Liver (tissue), 9 donors: ENCODE data around the gene DFFB. TPM values are rescaled to one million over a fixed set of nuclear protein-coding genes. Genes with fewer than 3 reads are reported as not detected.

Source experiments
- DNase-seq: peaks from one replicate; pipeline ENCODE4 v3.0.0-alpha.2; 2017; ENCODE audit warnings: low spot score
- H3K27ac ChIP-seq, 2 donors: one replicate each; pipeline ENCODE4 v1.7.0; 2013; ENCODE audit warnings: inconsistent platforms in 2 of 2, low read length in 2 of 2, control low read depth in 1 of 2, low read depth in 1 of 2, mild to moderate bottlenecking in 1 of 2
- H3K27me3 ChIP-seq, 4 donors: one replicate each; pipeline versions ENCODE4 v1.6.1 to v1.7.0; 2013; ENCODE audit warnings: low read length in 3 of 4, inconsistent platforms in 1 of 4, mild to moderate bottlenecking in 1 of 4, moderate library complexity in 1 of 4; ENCODE audit not compliant: control insufficient read depth in 4 of 4, insufficient read depth in 4 of 4
- H3K36me3 ChIP-seq, 4 donors: one replicate each; pipeline versions ENCODE4 v1.6.1 to v1.7.0; 2013; ENCODE audit warnings: low read length in 3 of 4, mild to moderate bottlenecking in 3 of 4, low read depth in 1 of 4, moderate library complexity in 1 of 4; ENCODE audit not compliant: control insufficient read depth in 4 of 4, insufficient read depth in 3 of 4
- H3K4me1 ChIP-seq, 4 donors: one replicate each; pipeline versions ENCODE4 v1.6.1 to v1.7.0; 2013; ENCODE audit warnings: low read length in 3 of 4, mild to moderate bottlenecking in 3 of 4, moderate library complexity in 1 of 4; ENCODE audit not compliant: control insufficient read depth in 4 of 4, insufficient read depth in 4 of 4
- H3K4me3 ChIP-seq, 3 donors: one replicate each; pipeline versions ENCODE4 v1.6.1 to v1.7.0; 2013; ENCODE audit warnings: low read length in 3 of 3, control low read depth in 1 of 3, low read depth in 1 of 3, mild to moderate bottlenecking in 1 of 3
- H3K9ac ChIP-seq, 2 donors: one replicate each; pipeline ENCODE4 v1.7.0; 2013; ENCODE audit warnings: low read length in 2 of 2, mild to moderate bottlenecking in 2 of 2, moderate library complexity in 2 of 2, control low read depth in 1 of 2, low read depth in 1 of 2
- H3K9me3 ChIP-seq, 4 donors: one replicate each; pipeline versions ENCODE4 v1.6.1 to v1.7.0; 2013; ENCODE audit warnings: low read length in 3 of 4; ENCODE audit not compliant: control insufficient read depth in 4 of 4
- CTCF ChIP-seq: fragments of 150-350 bp; IDR thresholded peaks from 2 replicates; pipeline ENCODE4 v1.5.1; 2017; ENCODE audit warnings: improper control_type of control experiment, low read depth, low read length; ENCODE audit not compliant: missing input control
- EGR1 ChIP-seq, 2 donors: IDR thresholded peaks; 2 replicates each; pipeline ENCODE4 v1.6.1; 2016 to 2018; ENCODE audit warnings: antibody characterized with exemption in 2 of 2, low read depth in 2 of 2
- FOXA1 ChIP-seq: IDR thresholded peaks from 2 replicates; pipeline ENCODE4 v1.6.1; 2016; ENCODE audit warnings: antibody characterized with exemption
- FOXA2 ChIP-seq: IDR thresholded peaks from 2 replicates; pipeline ENCODE4 v1.6.1; 2016; ENCODE audit warnings: antibody characterized with exemption
- GABPA ChIP-seq, 2 donors: IDR thresholded peaks in 1 of 2; conservative IDR thresholded peaks in 1 of 2; 2 replicates each; pipeline ENCODE4 v1.6.1; 2016; ENCODE audit warnings: antibody characterized with exemption in 2 of 2, mild to moderate bottlenecking in 1 of 2, moderate library complexity in 1 of 2
- HNF4A ChIP-seq, 2 donors: conservative IDR thresholded peaks; 2 replicates each; pipeline ENCODE4 v1.6.1; 2016; ENCODE audit warnings: antibody characterized with exemption in 2 of 2, mild to moderate bottlenecking in 2 of 2
- HNF4G ChIP-seq: IDR thresholded peaks from 2 replicates; pipeline ENCODE4 v1.6.1; 2016; ENCODE audit warnings: antibody characterized with exemption
- JUND ChIP-seq, 2 donors: IDR thresholded peaks; 2 replicates each; pipeline ENCODE4 v1.6.1; 2016; ENCODE audit warnings: antibody characterized with exemption in 2 of 2
- NR2F2 ChIP-seq: IDR thresholded peaks from 2 replicates; pipeline ENCODE4 v1.6.1; 2016; ENCODE audit warnings: antibody characterized with exemption
- RAD21 ChIP-seq, 2 donors: IDR thresholded peaks; 2 replicates each; pipeline ENCODE4 v1.6.1; 2016; ENCODE audit warnings: antibody characterized with exemption in 2 of 2, mild to moderate bottlenecking in 2 of 2
- RXRA ChIP-seq, 2 donors: IDR thresholded peaks; 2 replicates each; pipeline ENCODE4 v1.6.1; 2017 to 2018; ENCODE audit warnings: antibody characterized with exemption in 2 of 2, mild to moderate bottlenecking in 1 of 2
- SP1 ChIP-seq: IDR thresholded peaks from 2 replicates; pipeline ENCODE4 v1.6.1; 2018; ENCODE audit warnings: antibody characterized with exemption, mild to moderate bottlenecking
- TAF1 ChIP-seq: conservative IDR thresholded peaks from 2 replicates; pipeline ENCODE4 v1.6.1; 2016; ENCODE audit warnings: antibody characterized with exemption, mild to moderate bottlenecking
- YY1 ChIP-seq: IDR thresholded peaks from 2 replicates; pipeline ENCODE4 v1.6.1; 2016; ENCODE audit warnings: antibody characterized with exemption, mild to moderate bottlenecking
- WGBS: extraction: QIAGEN DNeasy Blood & Tissue Kit; methylation state at CpG from one replicate; pipeline ENCODE4 v1.1.7; 2013; 5-methylcytosine and 5-hydroxymethylcytosine counted together
- polyA plus RNA-seq, 2 donors: library from polyadenylated mRNA; stranded (reverse) in 1 of 2; unstranded in 1 of 2; fragments of 200-250 nt in 1 of 2; fragments of >200 nt in 1 of 2; fragmentation: Nextera tagmentation in 1 of 2; extraction: Ambion mirVana in 1 of 2; gene quantifications; one replicate each; pipeline versions ENCODE4 v1.2.1 to v1.2.3, GENCODE V29; 2013 to 2015
- total RNA-seq, 2 donors: library from RNA; depleted of rRNA; stranded (reverse); fragments of >200 nt; gene quantifications; one replicate each; pipeline ENCODE4 v1.2.3, GENCODE V29; 2014
- TF ChIP-seq, protein P1 (sequence below): IDR thresholded peaks from 2 replicates; pipeline ENCODE4 v1.6.1; 2016; ENCODE audit warnings: antibody characterized with exemption
- TF ChIP-seq, protein P2 (sequence below): IDR thresholded peaks from 2 replicates; pipeline ENCODE4 v1.6.1; 2016; ENCODE audit warnings: antibody characterized with exemption, mild to moderate bottlenecking
- TF ChIP-seq, protein P3 (sequence below): IDR thresholded peaks from 2 replicates; pipeline ENCODE4 v1.6.1; 2016; ENCODE audit warnings: antibody characterized with exemption
- donor health status: healthy.
- donor health status: healthy.
- donor health status: healthy.
- donor health status: healthy.
- donor health status: healthy.

Gene DFFB
- total and polyA plus RNA-seq, 4 donors = 0.92 to 6.1 (median 2.9) TPM

DNA sequence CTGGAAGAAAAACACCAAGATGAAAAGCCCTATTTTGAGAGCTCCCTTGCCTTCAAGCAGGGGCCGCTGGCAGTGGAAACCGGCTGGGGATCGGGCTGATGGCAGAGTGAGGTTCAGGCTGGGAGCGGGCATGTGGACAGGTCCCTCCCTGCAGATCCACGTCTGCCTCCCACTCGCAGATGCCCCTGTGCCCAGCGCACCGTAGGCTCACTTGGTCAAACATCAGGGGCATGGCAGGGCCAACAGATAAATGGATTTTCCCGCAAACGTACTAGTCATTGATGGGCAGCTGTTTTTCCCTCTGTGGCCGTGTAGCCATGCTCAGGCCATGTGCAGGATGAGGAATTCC lies 49.4 kb downstream of the DFFB start:
- WGBS = 92% methylated on average over 11 of the region's 11 CpGs
- H3K4me1 ChIP-seq = peaks cover 9 to 34% (median 24%) of the 10 kb centered on the region in 4 donors
- no peak for DNase-seq

GRCh38 chr1:3907031-3907534 lies 49.8 kb downstream of the DFFB start:
- H3K9ac ChIP-seq = no peak overlapping the region
- TF ChIP-seq RAD21 (IDR thresholded peaks at IDR 0.05) (peak; percentile 5 to 7), RXRA (IDR thresholded peaks at IDR 0.05) (no peak)
- H3K9me3 ChIP-seq = no peaks in the 10 kb centered on the region
- no peak overlapping the region for H3K27ac ChIP-seq
- no peaks in the 10 kb centered on the region for H3K36me3 ChIP-seq
- WGBS = 76% methylated on average over 22 of the region's 22 CpGs
- no peak overlapping the region for H3K4me3 ChIP-seq
- peaks cover 0 to 3% (median 0%) of the 10 kb centered on the region in 4 donors for H3K27me3 ChIP-seq
- no peak for DNase-seq
- H3K4me1 ChIP-seq = peaks cover 8 to 31% (median 22%) of the 10 kb centered on the region in 4 donors

More for the DNA sequence above, 49.4 kb downstream of the DFFB start:
- H3K27ac ChIP-seq = no peak overlapping the region
- TF ChIP-seq SP1 = no peak
- TF ChIP-seq, protein P1, sequence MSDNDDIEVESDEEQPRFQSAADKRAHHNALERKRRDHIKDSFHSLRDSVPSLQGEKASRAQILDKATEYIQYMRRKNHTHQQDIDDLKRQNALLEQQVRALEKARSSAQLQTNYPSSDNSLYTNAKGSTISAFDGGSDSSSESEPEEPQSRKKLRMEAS = no peak
- TF ChIP-seq RXRA (IDR thresholded peaks at IDR 0.05) = no peak
- no peak for TF ChIP-seq GABPA (IDR thresholded peaks at IDR 0.05 in 1 of 2, conservative IDR thresholded peaks at IDR 0.05 in 1 of 2)
- no peak for TF ChIP-seq NR2F2
- TF ChIP-seq, protein P2, sequence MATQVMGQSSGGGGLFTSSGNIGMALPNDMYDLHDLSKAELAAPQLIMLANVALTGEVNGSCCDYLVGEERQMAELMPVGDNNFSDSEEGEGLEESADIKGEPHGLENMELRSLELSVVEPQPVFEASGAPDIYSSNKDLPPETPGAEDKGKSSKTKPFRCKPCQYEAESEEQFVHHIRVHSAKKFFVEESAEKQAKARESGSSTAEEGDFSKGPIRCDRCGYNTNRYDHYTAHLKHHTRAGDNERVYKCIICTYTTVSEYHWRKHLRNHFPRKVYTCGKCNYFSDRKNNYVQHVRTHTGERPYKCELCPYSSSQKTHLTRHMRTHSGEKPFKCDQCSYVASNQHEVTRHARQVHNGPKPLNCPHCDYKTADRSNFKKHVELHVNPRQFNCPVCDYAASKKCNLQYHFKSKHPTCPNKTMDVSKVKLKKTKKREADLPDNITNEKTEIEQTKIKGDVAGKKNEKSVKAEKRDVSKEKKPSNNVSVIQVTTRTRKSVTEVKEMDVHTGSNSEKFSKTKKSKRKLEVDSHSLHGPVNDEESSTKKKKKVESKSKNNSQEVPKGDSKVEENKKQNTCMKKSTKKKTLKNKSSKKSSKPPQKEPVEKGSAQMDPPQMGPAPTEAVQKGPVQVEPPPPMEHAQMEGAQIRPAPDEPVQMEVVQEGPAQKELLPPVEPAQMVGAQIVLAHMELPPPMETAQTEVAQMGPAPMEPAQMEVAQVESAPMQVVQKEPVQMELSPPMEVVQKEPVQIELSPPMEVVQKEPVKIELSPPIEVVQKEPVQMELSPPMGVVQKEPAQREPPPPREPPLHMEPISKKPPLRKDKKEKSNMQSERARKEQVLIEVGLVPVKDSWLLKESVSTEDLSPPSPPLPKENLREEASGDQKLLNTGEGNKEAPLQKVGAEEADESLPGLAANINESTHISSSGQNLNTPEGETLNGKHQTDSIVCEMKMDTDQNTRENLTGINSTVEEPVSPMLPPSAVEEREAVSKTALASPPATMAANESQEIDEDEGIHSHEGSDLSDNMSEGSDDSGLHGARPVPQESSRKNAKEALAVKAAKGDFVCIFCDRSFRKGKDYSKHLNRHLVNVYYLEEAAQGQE = no peak
- TF ChIP-seq HNF4G = no peak
- no peak for TF ChIP-seq JUND (IDR thresholded peaks at IDR 0.05)
- no peak for TF ChIP-seq TAF1
- TF ChIP-seq RAD21 (IDR thresholded peaks at IDR 0.05) = no peak
- no peak for TF ChIP-seq HNF4A (conservative IDR thresholded peaks at IDR 0.05)
- TF ChIP-seq FOXA1 = no peak
- TF ChIP-seq EGR1 (IDR thresholded peaks at IDR 0.05; ENCODE audit: low read depth in 2 of 2) = no peak
- no peak for TF ChIP-seq FOXA2
- TF ChIP-seq, protein P3, sequence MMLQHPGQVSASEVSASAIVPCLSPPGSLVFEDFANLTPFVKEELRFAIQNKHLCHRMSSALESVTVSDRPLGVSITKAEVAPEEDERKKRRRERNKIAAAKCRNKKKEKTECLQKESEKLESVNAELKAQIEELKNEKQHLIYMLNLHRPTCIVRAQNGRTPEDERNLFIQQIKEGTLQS = no peak
- TF ChIP-seq CTCF = no peak
- no peak for TF ChIP-seq YY1
- H3K27me3 ChIP-seq = peaks cover 0 to 3% (median 0%) of the 10 kb centered on the region in 4 donors
- no peak overlapping the region for H3K4me3 ChIP-seq
- H3K36me3 ChIP-seq = no peaks in the 10 kb centered on the region
- no peak overlapping the region for H3K9ac ChIP-seq
- H3K9me3 ChIP-seq = no peaks in the 10 kb centered on the region
